Measurements from ENCODE around the gene RAB6B.

RAB6B gene

DNA sequence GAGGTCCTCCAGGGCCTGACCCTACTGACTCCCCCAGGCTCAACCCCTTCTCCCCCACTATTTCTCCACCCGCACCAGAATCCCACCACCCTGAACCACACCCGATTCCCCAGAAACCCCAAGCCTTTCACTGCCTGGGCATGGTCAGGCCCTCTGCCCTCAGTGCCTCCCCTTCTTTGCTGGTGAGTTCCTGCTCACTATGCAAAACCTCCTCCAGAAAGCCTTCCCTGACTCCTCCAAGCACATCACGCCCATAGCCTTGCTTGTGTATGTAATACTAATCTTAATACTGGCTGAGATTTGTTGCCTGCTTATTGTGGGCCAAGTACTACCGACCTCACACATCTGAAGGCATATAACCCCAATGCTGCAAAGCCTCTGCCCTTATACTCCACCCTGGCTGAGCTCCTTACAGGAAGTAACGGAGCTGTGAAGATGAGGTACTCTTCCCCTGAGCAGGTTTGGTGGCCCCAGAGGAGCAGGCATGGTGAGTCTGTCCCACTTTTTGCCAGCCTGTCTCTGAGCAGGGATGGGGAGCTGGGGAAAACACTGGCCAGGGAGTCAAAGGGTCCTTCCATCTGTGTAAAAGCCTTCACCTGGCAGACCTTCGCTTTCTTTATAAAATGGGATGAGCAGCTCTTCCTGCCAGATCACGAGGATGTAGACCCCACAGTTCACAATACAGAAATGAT is 9.5 kb downstream of the RAB6B start:
- TF ChIP-seq, protein P1, sequence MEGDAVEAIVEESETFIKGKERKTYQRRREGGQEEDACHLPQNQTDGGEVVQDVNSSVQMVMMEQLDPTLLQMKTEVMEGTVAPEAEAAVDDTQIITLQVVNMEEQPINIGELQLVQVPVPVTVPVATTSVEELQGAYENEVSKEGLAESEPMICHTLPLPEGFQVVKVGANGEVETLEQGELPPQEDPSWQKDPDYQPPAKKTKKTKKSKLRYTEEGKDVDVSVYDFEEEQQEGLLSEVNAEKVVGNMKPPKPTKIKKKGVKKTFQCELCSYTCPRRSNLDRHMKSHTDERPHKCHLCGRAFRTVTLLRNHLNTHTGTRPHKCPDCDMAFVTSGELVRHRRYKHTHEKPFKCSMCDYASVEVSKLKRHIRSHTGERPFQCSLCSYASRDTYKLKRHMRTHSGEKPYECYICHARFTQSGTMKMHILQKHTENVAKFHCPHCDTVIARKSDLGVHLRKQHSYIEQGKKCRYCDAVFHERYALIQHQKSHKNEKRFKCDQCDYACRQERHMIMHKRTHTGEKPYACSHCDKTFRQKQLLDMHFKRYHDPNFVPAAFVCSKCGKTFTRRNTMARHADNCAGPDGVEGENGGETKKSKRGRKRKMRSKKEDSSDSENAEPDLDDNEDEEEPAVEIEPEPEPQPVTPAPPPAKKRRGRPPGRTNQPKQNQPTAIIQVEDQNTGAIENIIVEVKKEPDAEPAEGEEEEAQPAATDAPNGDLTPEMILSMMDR (IDR thresholded peaks at IDR 0.05; ENCODE audit: low read depth, low read length) = no peak
- DNase-seq (ENCODE audit: extremely low read depth, low read depth) = no peak

GRCh38 chr3:133884887-133885711 is 10.6 kb downstream of the RAB6B start:
- TF ChIP-seq, protein P1 (IDR thresholded peaks at IDR 0.05; ENCODE audit: low read depth, low read length) = no peak
- DNase-seq (ENCODE audit: extremely low read depth, low read depth) = no peak

DNA sequence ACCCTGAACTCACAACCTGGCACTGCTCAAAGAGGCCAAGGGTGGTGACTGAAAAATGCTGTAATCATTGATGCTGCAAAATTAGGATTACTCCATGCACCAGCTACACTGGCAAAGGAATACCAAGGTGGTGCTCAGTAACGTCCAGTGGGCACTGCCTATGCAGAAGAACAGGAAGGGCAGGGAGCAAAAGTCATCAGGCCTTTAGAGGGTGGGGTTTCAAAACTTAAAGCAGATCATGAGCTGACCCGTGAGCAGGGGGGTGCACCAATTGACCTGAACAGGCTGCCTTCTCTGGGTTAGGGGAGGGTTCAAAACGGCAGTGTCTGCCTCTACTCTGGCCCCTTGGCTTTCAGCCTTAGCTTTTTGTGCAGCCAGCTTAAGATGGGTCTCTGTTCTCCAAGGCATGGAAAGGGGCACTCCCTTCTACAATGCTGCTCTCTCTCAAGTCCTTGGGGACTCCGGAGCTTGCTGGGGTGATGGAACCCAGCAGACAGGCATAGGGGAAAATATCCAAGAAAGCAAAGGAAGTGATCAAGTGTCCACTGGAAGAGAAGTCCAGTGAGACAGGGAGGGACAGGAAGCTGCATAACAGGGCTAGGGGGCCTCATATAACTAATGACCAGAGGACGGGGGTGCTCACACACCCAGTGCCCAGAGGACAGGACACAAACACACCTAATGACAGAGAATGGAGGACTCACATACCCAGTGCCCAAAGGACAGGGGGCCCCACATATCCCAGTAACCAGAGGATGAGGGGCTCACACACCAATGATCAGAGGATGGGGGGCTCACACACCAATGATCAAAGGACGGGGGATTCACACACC is 11.4 kb downstream of the RAB6B start:
- DNase-seq (ENCODE audit: extremely low read depth, low read depth) = no peak
- TF ChIP-seq, protein P1 (IDR thresholded peaks at IDR 0.05; ENCODE audit: low read depth, low read length) = no peak

DNA sequence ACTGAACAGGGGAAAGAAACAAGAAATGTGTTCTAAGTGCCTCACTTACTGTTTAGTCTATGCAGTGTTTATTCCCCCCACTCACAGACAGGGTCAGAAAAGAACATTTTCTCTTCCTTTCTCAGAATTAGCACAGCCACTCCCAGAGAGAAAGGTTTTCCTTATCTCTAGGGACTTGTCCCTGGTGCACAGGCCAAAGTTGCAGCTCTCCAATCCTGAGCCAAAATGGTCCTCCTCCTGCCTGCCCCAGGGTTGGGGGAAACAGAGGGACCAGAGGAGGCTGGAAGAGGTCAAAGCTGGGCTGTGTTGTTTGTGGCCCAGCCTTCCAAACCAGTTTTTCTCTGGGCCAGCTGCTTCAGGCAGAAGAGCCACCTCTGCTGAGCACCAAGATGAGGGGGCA is 12.0 kb downstream of the RAB6B start:
- DNase-seq (ENCODE audit: extremely low read depth, low read depth) = no peak
- TF ChIP-seq, protein P1 (IDR thresholded peaks at IDR 0.05; ENCODE audit: low read depth, low read length) = no peak

DNA sequence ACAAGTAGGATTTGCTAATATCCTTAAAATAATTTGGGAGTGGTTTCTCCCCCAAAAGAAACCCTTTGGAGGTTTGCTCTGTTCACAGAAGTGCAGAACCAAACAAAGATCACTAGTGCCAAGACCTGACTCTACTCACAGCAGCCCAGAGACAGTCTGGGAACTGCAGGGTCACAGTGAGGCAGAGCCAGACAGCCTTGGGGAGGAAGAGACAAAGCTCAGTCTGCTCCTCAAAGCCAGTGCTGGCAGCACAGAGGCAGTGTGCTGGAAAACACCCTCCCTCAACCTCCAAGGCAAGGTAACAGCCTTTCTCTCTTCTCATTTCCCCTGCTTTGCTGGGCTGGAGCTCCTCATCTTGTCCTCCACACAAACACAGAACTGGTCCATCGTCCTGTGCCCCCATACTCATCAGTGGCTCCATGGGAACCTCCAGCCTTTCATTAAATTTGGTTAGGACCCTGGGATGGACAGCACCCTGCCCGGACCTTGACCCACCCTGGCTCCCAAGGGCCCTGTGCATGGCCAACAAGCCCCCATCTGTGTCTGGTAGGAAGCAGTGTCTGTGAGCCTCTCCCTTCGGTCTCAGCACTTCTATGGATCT is 12.6 kb downstream of the RAB6B start:
- TF ChIP-seq, protein P1 (IDR thresholded peaks at IDR 0.05; ENCODE audit: low read depth, low read length) = no peak
- DNase-seq (ENCODE audit: extremely low read depth, low read depth) = no peak

DNA sequence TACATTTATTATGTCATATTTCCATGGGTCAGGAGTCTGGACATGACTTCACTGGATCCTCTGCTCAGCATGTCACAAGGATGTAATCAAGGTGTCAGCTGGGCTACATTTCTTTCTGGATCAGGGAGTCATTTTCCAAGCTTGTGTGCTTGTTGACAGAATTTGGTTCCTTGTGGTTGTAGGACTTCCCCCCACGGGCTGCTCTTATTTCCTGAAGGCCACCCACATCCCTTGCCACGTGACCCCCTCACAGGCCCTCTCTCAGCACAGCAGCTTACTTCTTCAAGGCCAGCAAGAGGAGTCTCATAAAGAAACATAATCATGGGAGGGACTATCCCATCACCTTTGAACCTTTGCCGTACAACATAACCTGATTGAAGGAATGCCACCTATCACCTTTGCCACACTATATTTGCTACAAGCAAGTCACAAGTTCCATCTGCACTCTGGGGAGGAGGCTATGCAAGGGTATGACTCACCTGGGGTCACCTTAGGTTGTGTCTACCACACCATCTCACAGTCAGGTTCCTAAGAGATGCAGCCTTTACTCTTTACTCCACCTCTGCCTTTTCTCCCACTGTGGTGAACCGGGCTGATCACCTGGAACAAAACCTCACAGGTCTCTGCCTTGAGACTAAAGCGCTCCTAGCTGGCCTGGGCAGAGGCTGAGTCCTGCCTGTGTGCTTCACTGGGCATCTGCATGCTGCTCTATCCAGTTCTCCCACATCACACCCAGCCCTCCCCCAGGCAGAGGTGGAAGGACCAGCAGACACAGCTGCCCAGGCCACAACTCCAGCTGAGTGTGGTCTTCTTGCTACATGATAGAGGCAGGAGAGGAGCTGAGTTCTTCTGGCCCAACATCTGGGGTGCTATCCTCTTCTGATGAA is 13.5 kb downstream of the RAB6B start:
- DNase-seq (ENCODE audit: extremely low read depth, low read depth) = no peak
- TF ChIP-seq, protein P1 (IDR thresholded peaks at IDR 0.05; ENCODE audit: low read depth, low read length) = no peak
